ENCODE measurements around the gene OR4K1.
"Not testable (repeated sequence)": the region's sequence is repeated elsewhere in the genome, so short reads cannot be mapped to it uniquely, and the experiment has no call there.

The OR4K1 gene

GRCh38 chr14:19930617-19931016 is at the start of gene OR4K1:
Gene OR4K1 (plus strand): TSS chr14:19930917. CDS start chr14:19935667, 4,750 bp downstream.
- no peak within 1 kb of the TSS for H3K4me3 ChIP-seq (ENCODE audit: low read depth, low read length)

- no peak overlapping the region for H3K4me3 ChIP-seq (ENCODE audit: low read depth, low read length)
Measured at GRCh38 chr14:19895282-19895681, 35.4 kb upstream of the OR4K1 start.

- no peak overlapping the region for H3K4me3 ChIP-seq (ENCODE audit: low read depth, low read length)
Measured at GRCh38 chr14:19900999-19901398, 29.7 kb upstream of the OR4K1 start.

- H3K4me3 ChIP-seq (ENCODE audit: low read depth, low read length): no peak overlapping the region
Measured at GRCh38 chr14:19902409-19902808, 28.3 kb upstream of the OR4K1 start.

GRCh38 chr14:19906665-19907064 is 24.1 kb upstream of the OR4K1 start:
- no peak overlapping the region for H3K4me3 ChIP-seq (ENCODE audit: low read depth, low read length)

GRCh38 chr14:19911114-19911513 is 19.6 kb upstream of the OR4K1 start:
- H3K4me3 ChIP-seq (ENCODE audit: low read depth, low read length): no peak overlapping the region

GRCh38 chr14:19917243-19917642 is 13.5 kb upstream of the OR4K1 start:
- no peak overlapping the region for H3K4me3 ChIP-seq (ENCODE audit: low read depth, low read length)

- no peak overlapping the region for H3K4me3 ChIP-seq (ENCODE audit: low read depth, low read length)
Measured at GRCh38 chr14:19917955-19918518, 12.7 kb upstream of the OR4K1 start.

GRCh38 chr14:19918553-19919264 is 12.0 kb upstream of the OR4K1 start:
- no peak overlapping the region for H3K4me3 ChIP-seq (ENCODE audit: low read depth, low read length)

- no peak within 1 kb of the TSS for H3K4me3 ChIP-seq (ENCODE audit: low read depth, low read length)
Measured at GRCh38 chr14:19920021-19920657, 10.6 kb upstream of the OR4K1 start, which contains the start of gene OR4K5. Gene OR4K5 (plus strand): TSS chr14:19920607. CDS start chr14:19920607, 0 bp downstream.

GRCh38 chr14:19941668-19942067 is 11.0 kb downstream of the OR4K1 start:
- no peak overlapping the region for H3K4me3 ChIP-seq (ENCODE audit: low read depth, low read length)

GRCh38 chr14:19947413-19948090 is 16.8 kb downstream of the OR4K1 start:
- H3K4me3 ChIP-seq (ENCODE audit: low read depth, low read length): no peak overlapping the region

GRCh38 chr14:19949218-19949617 is 18.5 kb downstream of the OR4K1 start:
- H3K4me3 ChIP-seq (ENCODE audit: low read depth, low read length): no peak overlapping the region

- not testable (repeated sequence) for H3K4me3 ChIP-seq (ENCODE audit: low read depth, low read length)
Measured at GRCh38 chr14:19969735-19970134, 39.0 kb downstream of the OR4K1 start.

- H3K4me3 ChIP-seq (ENCODE audit: low read depth, low read length): no peak overlapping the region
Measured at GRCh38 chr14:19974844-19975243, 44.1 kb downstream of the OR4K1 start.

GRCh38 chr14:19975291-19975690 is 44.6 kb downstream of the OR4K1 start, which contains the start of gene OR4K15:
Gene OR4K15 (plus strand): TSS chr14:19975591. CDS start chr14:19975591, 0 bp downstream.
- H3K4me3 ChIP-seq (ENCODE audit: low read depth, low read length): no peak within 1 kb of the TSS

Data from iPS-11a (cell line).